Body of pancreas (tissue), 4 donors: ENCODE data around the gene RPTOR. TPM values are rescaled to one million over a fixed set of nuclear protein-coding genes. Genes with fewer than 3 reads are reported as not detected.

Experiments used
- ATAC-seq: fragments of 150-250 bp; one replicate; pipeline ENCODE4 v1.9.1; 2016
- DNase-seq, 4 donors: peaks; one replicate each; pipeline ENCODE4 v3.0.0-alpha.2; 2019
- H3K27ac ChIP-seq, 4 donors: fragments of 200-600 bp; sonication (generic); 1 replicate in 3 of 4; 2 replicates in 1 of 4; pipeline versions ENCODE4 v1.5.1 to v1.6.1; 2016 to 2019; ENCODE audit warnings: mild to moderate bottlenecking in 1 of 4, mixed read lengths in 1 of 4, moderate library complexity in 1 of 4
- H3K27me3 ChIP-seq, 2 donors: fragments of 200-600 bp; sonication (generic); one replicate each; pipeline ENCODE4 v1.6.0; 2016; ENCODE audit warnings: mild to moderate bottlenecking in 1 of 2
- H3K36me3 ChIP-seq, 2 donors: fragments of 200-600 bp; sonication (generic); replicated peaks in 1 of 2; 2 replicates each; pipeline ENCODE4 v1.5.1; 2016; ENCODE audit warnings: low read depth in 2 of 2; ENCODE audit not compliant: insufficient read depth in 1 of 2
- H3K4me1 ChIP-seq: fragments of 200-600 bp; sonication (generic); one replicate; pipeline ENCODE4 v1.6.0; 2016
- H3K4me3 ChIP-seq, 2 donors: fragments of 200-600 bp; sonication (generic); 1 replicate in 1 of 2; 2 replicates in 1 of 2; pipeline ENCODE4 v1.5.1; 2016 to 2019
- H3K9me3 ChIP-seq, 3 donors: fragments of 200-600 bp; sonication (generic); 1 replicate in 2 of 3; 2 replicates in 1 of 3; pipeline ENCODE4 v1.5.1; 2016
- CTCF ChIP-seq, 7 experiments: fragments of 450-650 bp in 4 of 7; fragments of 200-600 bp in 3 of 7; sonication (generic) in 3 of 7; IDR thresholded peaks; one replicate each; pipeline ENCODE4 v1.5.1; 2016 to 2019; ENCODE audit warnings: antibody characterized with exemption in 7 of 7
- POLR2A ChIP-seq, 3 donors: fragments of 450-650 bp; IDR thresholded peaks; one replicate each; pipeline ENCODE4 v1.6.1; 2016; ENCODE audit warnings: antibody characterized with exemption in 3 of 3, mild to moderate bottlenecking in 2 of 3
- WGBS, 2 donors: methylation state at CpG; one replicate each; pipeline ENCODE4 v1.1.5; 2017; 5-methylcytosine and 5-hydroxymethylcytosine counted together
- intact Hi-C: fragments of 100-400 bp; cut with DNase I; formaldehyde crosslinking; loops from one replicate; pipeline ENCODE4 v1.15.1; 2023
- total RNA-seq, 2 donors: library from RNA; depleted of rRNA; stranded (reverse); fragments of >200 nt; gene quantifications; one replicate each; pipeline ENCODE4 v1.1.0, GENCODE V29; 2016

Gene RPTOR
- total RNA-seq, 2 donors from 2014 or later, result 22.3 to 34.3 TPM

- WGBS, 2 donors, result 94 to 98% methylated on average over 38 to 41 of the region's 42 CpGs
- Histone ChIP-seq H3K9me3 (no peaks in the 10 kb centered on the region), H3K27ac (no peak overlapping the region), H3K27me3 (no peaks in the 10 kb centered on the region), H3K4me1 (no peaks in the 10 kb centered on the region), H3K36me3 (peaks cover 6 to 11% of the 10 kb centered on the region in 2 donors), H3K4me3 (no peak overlapping the region)
- no peak for ATAC-seq
- TF ChIP-seq CTCF (IDR thresholded peaks at IDR 0.05) (no peak), POLR2A (IDR thresholded peaks at IDR 0.05) (no peak)
- DNase-seq, result no peak
- intact Hi-C loops, result no loop called here
These were observed 339.4 kb downstream of the RPTOR start for GRCh38 chr17:80883831-80884735.

- Histone ChIP-seq H3K4me1 (no peaks in the 10 kb centered on the region), H3K27ac (no peak overlapping the region), H3K36me3 (peaks cover 6 to 11% of the 10 kb centered on the region in 2 donors), H3K4me3 (no peak overlapping the region), H3K9me3 (no peaks in the 10 kb centered on the region), H3K27me3 (no peaks in the 10 kb centered on the region)
- ATAC-seq (no peak), DNase-seq (no peak)
- intact Hi-C loops, result no loop called here
- TF ChIP-seq CTCF (IDR thresholded peaks at IDR 0.05) (no peak), POLR2A (IDR thresholded peaks at IDR 0.05) (no peak)
- WGBS, 2 donors, result 97 to 98% methylated on average over 20 to 22 of the region's 22 CpGs
These were observed 340.2 kb downstream of the RPTOR start for GRCh38 chr17:80884811-80885210.

- ATAC-seq (no peak), DNase-seq (no peak)
- Histone ChIP-seq H3K4me3 (no peak overlapping the region), H3K36me3 (peaks cover 0 to 7% of the 10 kb centered on the region in 2 donors), H3K27ac (no peak overlapping the region), H3K4me1 (no peaks in the 10 kb centered on the region), H3K27me3 (no peaks in the 10 kb centered on the region), H3K9me3 (no peaks in the 10 kb centered on the region)
- 90 to 95% methylated on average over 21 to 22 of the region's 22 CpGs for WGBS, 2 donors
- intact Hi-C loops, result no loop called here
- TF ChIP-seq CTCF (IDR thresholded peaks at IDR 0.05) (no peak), POLR2A (IDR thresholded peaks at IDR 0.05) (no peak)
These were observed 341.4 kb downstream of the RPTOR start for GRCh38 chr17:80885947-80886582.

GRCh38 chr17:80886641-80887573 lies 342.3 kb downstream of the RPTOR start:
- no peaks in the 10 kb centered on the region for H3K9me3 ChIP-seq
- DNase-seq, result no peak

More at GRCh38 chr17:80886641-80887573, 342.3 kb downstream of the RPTOR start:
- TF ChIP-seq CTCF (IDR thresholded peaks at IDR 0.05) (no peak), POLR2A (IDR thresholded peaks at IDR 0.05) (no peak)
- ATAC-seq, result no peak
- WGBS, 2 donors, result 91 to 95% methylated on average over 32 to 42 of the region's 42 CpGs
- intact Hi-C loops, result no loop called here
- Histone ChIP-seq H3K27me3 (no peaks in the 10 kb centered on the region), H3K4me3 (no peak overlapping the region), H3K36me3 (peaks cover 0 to 7% of the 10 kb centered on the region in 2 donors), H3K27ac (no peak overlapping the region), H3K4me1 (no peaks in the 10 kb centered on the region)
